A673 (cell line): ENCODE data around the gene SOX13. TPM values are rescaled to one million over a fixed set of nuclear protein-coding genes. Genes with fewer than 3 reads are reported as not detected.

Source experiments
- BruUV-seq: library from RNA; stranded (reverse); fragments of 400-500 nt; replicated peaks from 2 replicates; lab custom pipeline; 2021; lab: Mats Ljungman, UMichigan
- CTCF ChIA-PET: fragments of 300-600 bp; sonication (Branson Sonifier 250); formaldehyde crosslinking; loops from one replicate; lab custom pipeline; 2022; ENCODE audit warnings: antibody characterized with exemption; lab: Charles Lee
- POLR2A ChIA-PET: fragments of 300-600 bp; sonication (Branson Sonifier 250); formaldehyde crosslinking; loops from one replicate; lab custom pipeline; 2022; ENCODE audit warnings: antibody characterized with exemption; ENCODE audit not compliant: low non-redundant PET; lab: Charles Lee
- DNase-seq: peaks from one replicate; pipeline ENCODE4 v3.0.0-alpha.2; 2015; ENCODE audit warnings: low spot score
- H3K27ac ChIP-seq: fragments of 200-600 bp; sonication (generic); 2 replicates; pipeline ENCODE4 v1.5.1; 2016; ENCODE audit warnings: mixed run types, low read depth, mild to moderate bottlenecking, mixed read lengths, antibody characterized with exemption, low read length; ENCODE audit not compliant: poor library complexity, severe bottlenecking
- H3K27me3 ChIP-seq: fragments of 200-600 bp; sonication (generic); replicated peaks from 2 replicates; pipeline ENCODE4 v1.6.1; 2017; ENCODE audit warnings: mixed run types, low read depth, mild to moderate bottlenecking, mixed read lengths, antibody characterized with exemption, low read length; ENCODE audit not compliant: insufficient read depth, poor library complexity
- H3K36me3 ChIP-seq: fragments of 200-600 bp; sonication (generic); 2 replicates; pipeline ENCODE4 v1.6.1; 2016; ENCODE audit warnings: mixed run types, mild to moderate bottlenecking, mixed read lengths, antibody characterized with exemption, low read length; ENCODE audit not compliant: insufficient read depth, poor library complexity, severe bottlenecking
- H3K4me1 ChIP-seq: fragments of 200-600 bp; sonication (generic); 2 replicates; pipeline ENCODE4 v1.6.1; 2017; ENCODE audit warnings: mixed run types, mild to moderate bottlenecking, mixed read lengths, antibody characterized with exemption, low read length; ENCODE audit not compliant: insufficient read depth, poor library complexity, severe bottlenecking
- H3K4me3 ChIP-seq: fragments of 200-600 bp; sonication (generic); 2 replicates; pipeline ENCODE4 v1.5.1; 2016; ENCODE audit warnings: low read depth, mixed run types, mild to moderate bottlenecking, mixed read lengths, low read length; ENCODE audit not compliant: poor library complexity, severe bottlenecking
- H3K9me3 ChIP-seq: fragments of 200-600 bp; sonication (generic); 2 replicates; pipeline ENCODE4 v1.6.1; 2016; ENCODE audit warnings: mixed run types, low read depth, mild to moderate bottlenecking, mixed read lengths, antibody characterized with exemption, low read length; ENCODE audit not compliant: poor library complexity, severe bottlenecking
- CTCF ChIP-seq: fragments of 300-800, 200-600 bp; sonication (generic); conservative IDR thresholded peaks from 2 replicates; pipeline ENCODE4 v1.5.1; 2017; ENCODE audit warnings: low read depth, mild to moderate bottlenecking, antibody characterized with exemption, low read length, moderate library complexity, mixed read lengths
- EZH2 ChIP-seq: fragments of 200-600 bp; sonication (generic); IDR thresholded peaks from 2 replicates; pipeline ENCODE4 v1.6.1; 2017; ENCODE audit warnings: borderline replicate concordance, low read depth, mild to moderate bottlenecking, mixed read lengths, antibody characterized with exemption, low read length; ENCODE audit not compliant: poor library complexity, severe bottlenecking
- intact Hi-C: fragments of 100-400 bp; cut with micrococcal nuclease; formaldehyde crosslinking; loops from one replicate; pipeline ENCODE4 v1.10.0; 2022; ENCODE audit not compliant: unreplicated experiment
- total RNA-seq: library from RNA; stranded (reverse); gene quantifications from 2 replicates; pipeline ENCODE4 v1.2.3, GENCODE V29; 2021

SOX13 gene
- total RNA-seq, 1 experiment from 2014 or later = 9.4 TPM

GRCh38 chr1:204084247-204084772, 11.4 kb downstream of the SOX13 start:
- no peak for TF ChIP-seq CTCF
- no peak for TF ChIP-seq EZH2
- ChIA-PET CTCF (no interaction called here), POLR2A (no interaction called here)
- H3K9me3 ChIP-seq = no peaks in the 10 kb centered on the region
- no peak for DNase-seq
- H3K27me3 ChIP-seq = no peaks in the 10 kb centered on the region
- H3K36me3 ChIP-seq = no peaks in the 10 kb centered on the region
- no peak overlapping the region for H3K4me3 ChIP-seq
- intact Hi-C loops = no loop called here
- H3K27ac ChIP-seq = no peak overlapping the region
- BruUV-seq = no TSS peak
- H3K4me1 ChIP-seq = peaks cover 22% of the 10 kb centered on the region

- POLR2A ChIA-PET = no interaction called here
- H3K36me3 ChIP-seq = no peaks in the 10 kb centered on the region
- no peak overlapping the region for H3K4me3 ChIP-seq
- TF ChIP-seq CTCF (no peak), EZH2 (no peak)
- intact Hi-C loops = no loop called here
- no peak for DNase-seq
- BruUV-seq = no TSS peak
- no peaks in the 10 kb centered on the region for H3K27me3 ChIP-seq
- peaks cover 7% of the 10 kb centered on the region for H3K4me1 ChIP-seq
- no peak overlapping the region for H3K27ac ChIP-seq
- no peaks in the 10 kb centered on the region for H3K9me3 ChIP-seq
- CTCF ChIA-PET = no interaction called here
These were observed 13.0 kb downstream of the SOX13 start for GRCh38 chr1:204085876-204086275.

DNA sequence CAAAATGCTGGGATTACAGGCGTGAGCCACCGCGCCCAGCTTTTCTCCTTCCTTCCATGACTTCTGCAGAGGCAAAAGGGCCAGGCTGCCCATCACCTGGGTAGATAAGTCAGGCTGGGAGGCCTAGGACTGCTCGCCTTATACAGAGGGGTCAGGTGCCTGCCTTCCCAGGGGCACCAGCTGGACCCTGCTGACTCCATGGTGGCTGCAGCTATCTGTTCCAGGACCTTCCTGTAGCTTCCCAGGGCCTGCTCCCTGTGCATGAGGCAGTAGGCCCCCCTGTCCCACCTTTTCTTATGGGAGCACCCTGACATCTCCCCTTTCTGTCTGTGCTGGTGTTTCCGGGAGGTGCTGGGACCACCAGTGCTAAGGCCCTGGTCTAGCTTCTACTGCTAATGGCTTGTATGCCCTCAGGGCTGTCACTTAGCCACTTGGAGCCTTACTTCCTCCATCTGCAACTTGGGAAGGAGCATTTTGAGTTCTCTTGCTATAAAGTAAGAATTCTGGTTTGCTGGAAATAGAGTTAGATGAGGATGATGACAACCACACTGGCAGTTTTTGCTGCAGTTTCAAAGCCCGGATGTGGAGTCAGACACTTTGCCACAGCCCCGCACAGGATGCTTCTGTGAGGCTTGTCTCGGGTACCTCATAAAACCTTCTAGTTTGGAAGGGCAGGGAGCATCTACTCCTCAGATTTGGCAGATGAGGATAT, 14.4 kb downstream of the SOX13 start:
- ChIA-PET CTCF (no interaction called here), POLR2A (no interaction called here)
- H3K27ac ChIP-seq = no peak overlapping the region
- no peaks in the 10 kb centered on the region for H3K27me3 ChIP-seq
- no peaks in the 10 kb centered on the region for H3K36me3 ChIP-seq
- no peaks in the 10 kb centered on the region for H3K9me3 ChIP-seq
- intact Hi-C loops = no loop called here
- BruUV-seq = no TSS peak
- H3K4me1 ChIP-seq = no peaks in the 10 kb centered on the region
- TF ChIP-seq EZH2 (no peak), CTCF (no peak)
- DNase-seq = no peak
- H3K4me3 ChIP-seq = no peak overlapping the region
